Gastrocnemius medialis (tissue), 4 donors: ENCODE results near the gene OXGR1.

Experiments
- CTCF ChIP-seq, 5 experiments: fragments of 450-650 bp in 3 of 5; fragments of 200-600 bp in 2 of 5; sonication (generic) in 2 of 5; IDR thresholded peaks in 4 of 5; conservative IDR thresholded peaks in 1 of 5; 1 replicate in 4 of 5; 2 replicates in 1 of 5; pipeline ENCODE4 v1.5.1; 2016 to 2019; ENCODE audit warnings: antibody characterized with exemption in 5 of 5, mild to moderate bottlenecking in 3 of 5, moderate library complexity in 3 of 5
- POLR2A ChIP-seq, 2 donors: fragments of 450-650 bp; IDR thresholded peaks; one replicate each; pipeline ENCODE4 v1.6.1; 2017; ENCODE audit warnings: antibody characterized with exemption in 2 of 2, mild to moderate bottlenecking in 2 of 2, moderate library complexity in 2 of 2

DNA sequence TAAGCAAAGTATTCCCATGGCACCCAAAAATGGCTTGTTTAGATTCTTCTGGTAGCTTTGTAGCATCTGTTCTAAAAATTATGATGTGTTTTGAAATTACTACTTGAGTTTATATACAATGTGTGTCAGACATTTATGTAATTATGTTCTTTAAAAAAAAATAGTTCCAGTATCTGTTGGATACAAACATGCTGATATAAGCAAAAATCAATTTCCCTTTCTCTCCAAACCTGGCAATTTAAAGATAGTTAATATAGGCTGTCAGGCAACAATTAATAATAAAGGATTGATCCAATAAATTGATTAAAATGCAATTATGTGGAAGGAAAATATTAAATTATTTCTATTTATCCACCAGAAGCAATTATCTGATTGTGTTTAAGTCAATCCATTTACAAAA, 41.7 kb downstream of the OXGR1 start:
- no peak for TF ChIP-seq CTCF (IDR thresholded peaks at IDR 0.05 in 4 of 5, conservative IDR thresholded peaks at IDR 0.05 in 1 of 5)
- TF ChIP-seq POLR2A (IDR thresholded peaks at IDR 0.05): no peak
